A673 (cell line): Measurements from ENCODE around the gene MFSD6. TPM values are rescaled to one million over a fixed set of nuclear protein-coding genes. Genes with fewer than 3 reads are reported as not detected.

Source experiments
- BruUV-seq: library from RNA; stranded (reverse); fragments of 400-500 nt; replicated peaks from 2 replicates; lab custom pipeline; 2021; lab: Mats Ljungman, UMichigan
- CTCF ChIA-PET: fragments of 300-600 bp; sonication (Branson Sonifier 250); formaldehyde crosslinking; loops from one replicate; lab custom pipeline; 2022; ENCODE audit warnings: antibody characterized with exemption; lab: Charles Lee
- POLR2A ChIA-PET: fragments of 300-600 bp; sonication (Branson Sonifier 250); formaldehyde crosslinking; loops from one replicate; lab custom pipeline; 2022; ENCODE audit warnings: antibody characterized with exemption; ENCODE audit not compliant: low non-redundant PET; lab: Charles Lee
- DNase-seq: peaks from one replicate; pipeline ENCODE4 v3.0.0-alpha.2; 2015; ENCODE audit warnings: low spot score
- H3K27ac ChIP-seq: fragments of 200-600 bp; sonication (generic); 2 replicates; pipeline ENCODE4 v1.5.1; 2016; ENCODE audit warnings: mixed run types, low read depth, mild to moderate bottlenecking, mixed read lengths, antibody characterized with exemption, low read length; ENCODE audit not compliant: poor library complexity, severe bottlenecking
- H3K27me3 ChIP-seq: fragments of 200-600 bp; sonication (generic); replicated peaks from 2 replicates; pipeline ENCODE4 v1.6.1; 2017; ENCODE audit warnings: mixed run types, low read depth, mild to moderate bottlenecking, mixed read lengths, antibody characterized with exemption, low read length; ENCODE audit not compliant: insufficient read depth, poor library complexity
- H3K36me3 ChIP-seq: fragments of 200-600 bp; sonication (generic); 2 replicates; pipeline ENCODE4 v1.6.1; 2016; ENCODE audit warnings: mixed run types, mild to moderate bottlenecking, mixed read lengths, antibody characterized with exemption, low read length; ENCODE audit not compliant: insufficient read depth, poor library complexity, severe bottlenecking
- H3K4me1 ChIP-seq: fragments of 200-600 bp; sonication (generic); 2 replicates; pipeline ENCODE4 v1.6.1; 2017; ENCODE audit warnings: mixed run types, mild to moderate bottlenecking, mixed read lengths, antibody characterized with exemption, low read length; ENCODE audit not compliant: insufficient read depth, poor library complexity, severe bottlenecking
- H3K4me3 ChIP-seq: fragments of 200-600 bp; sonication (generic); 2 replicates; pipeline ENCODE4 v1.5.1; 2016; ENCODE audit warnings: low read depth, mixed run types, mild to moderate bottlenecking, mixed read lengths, low read length; ENCODE audit not compliant: poor library complexity, severe bottlenecking
- H3K9me3 ChIP-seq: fragments of 200-600 bp; sonication (generic); 2 replicates; pipeline ENCODE4 v1.6.1; 2016; ENCODE audit warnings: mixed run types, low read depth, mild to moderate bottlenecking, mixed read lengths, antibody characterized with exemption, low read length; ENCODE audit not compliant: poor library complexity, severe bottlenecking
- EZH2 ChIP-seq: fragments of 200-600 bp; sonication (generic); IDR thresholded peaks from 2 replicates; pipeline ENCODE4 v1.6.1; 2017; ENCODE audit warnings: borderline replicate concordance, low read depth, mild to moderate bottlenecking, mixed read lengths, antibody characterized with exemption, low read length; ENCODE audit not compliant: poor library complexity, severe bottlenecking
- intact Hi-C: fragments of 100-400 bp; cut with micrococcal nuclease; formaldehyde crosslinking; loops from one replicate; pipeline ENCODE4 v1.10.0; 2022; ENCODE audit not compliant: unreplicated experiment
- total RNA-seq: library from RNA; stranded (reverse); gene quantifications from 2 replicates; pipeline ENCODE4 v1.2.3, GENCODE V29; 2021
- TF ChIP-seq, protein P1 (sequence below): fragments of 300-800, 200-600 bp; sonication (generic); conservative IDR thresholded peaks from 2 replicates; pipeline ENCODE4 v1.5.1; 2017; ENCODE audit warnings: low read depth, mild to moderate bottlenecking, antibody characterized with exemption, low read length, moderate library complexity, mixed read lengths

The MFSD6 gene
- total RNA-seq, 1 experiment from 2014 or later: 8.4 TPM

- Histone ChIP-seq H3K27me3 (no peaks in the 10 kb centered on the region), H3K9me3 (no peaks in the 10 kb centered on the region), H3K4me1 (no peaks in the 10 kb centered on the region), H3K4me3 (no peak overlapping the region), H3K27ac (no peak overlapping the region), H3K36me3 (no peaks in the 10 kb centered on the region)
- intact Hi-C loops: loop anchor here (10.0 kb wide), 1 partner anchor 426 kb away; no protein-coding TSS in a partner anchor
- CTCF ChIA-PET: no interaction called here
- POLR2A ChIA-PET: no interaction called here
- TF ChIP-seq, protein P1, sequence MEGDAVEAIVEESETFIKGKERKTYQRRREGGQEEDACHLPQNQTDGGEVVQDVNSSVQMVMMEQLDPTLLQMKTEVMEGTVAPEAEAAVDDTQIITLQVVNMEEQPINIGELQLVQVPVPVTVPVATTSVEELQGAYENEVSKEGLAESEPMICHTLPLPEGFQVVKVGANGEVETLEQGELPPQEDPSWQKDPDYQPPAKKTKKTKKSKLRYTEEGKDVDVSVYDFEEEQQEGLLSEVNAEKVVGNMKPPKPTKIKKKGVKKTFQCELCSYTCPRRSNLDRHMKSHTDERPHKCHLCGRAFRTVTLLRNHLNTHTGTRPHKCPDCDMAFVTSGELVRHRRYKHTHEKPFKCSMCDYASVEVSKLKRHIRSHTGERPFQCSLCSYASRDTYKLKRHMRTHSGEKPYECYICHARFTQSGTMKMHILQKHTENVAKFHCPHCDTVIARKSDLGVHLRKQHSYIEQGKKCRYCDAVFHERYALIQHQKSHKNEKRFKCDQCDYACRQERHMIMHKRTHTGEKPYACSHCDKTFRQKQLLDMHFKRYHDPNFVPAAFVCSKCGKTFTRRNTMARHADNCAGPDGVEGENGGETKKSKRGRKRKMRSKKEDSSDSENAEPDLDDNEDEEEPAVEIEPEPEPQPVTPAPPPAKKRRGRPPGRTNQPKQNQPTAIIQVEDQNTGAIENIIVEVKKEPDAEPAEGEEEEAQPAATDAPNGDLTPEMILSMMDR: no peak
- TF ChIP-seq EZH2: no peak
- DNase-seq: no peak
- no TSS peak for BruUV-seq
Observed at GRCh38 chr2:190378880-190379237, 29.3 kb upstream of the MFSD6 start.

- POLR2A ChIA-PET: no interaction called here
- CTCF ChIA-PET: no interaction called here
- no peak for DNase-seq
- no peaks in the 10 kb centered on the region for H3K9me3 ChIP-seq
- no peak overlapping the region for H3K27ac ChIP-seq
- no peaks in the 10 kb centered on the region for H3K4me1 ChIP-seq
- BruUV-seq: no TSS peak
- H3K36me3 ChIP-seq: no peaks in the 10 kb centered on the region
- TF ChIP-seq, protein P1: no peak
- TF ChIP-seq EZH2: no peak
- H3K27me3 ChIP-seq: no peaks in the 10 kb centered on the region
- H3K4me3 ChIP-seq: no peak overlapping the region
- intact Hi-C loops: loop anchor here (10.0 kb wide), 1 partner anchor 425 kb away; no protein-coding TSS in a partner anchor
Observed at GRCh38 chr2:190379249-190379964, 28.7 kb upstream of the MFSD6 start.

DNA sequence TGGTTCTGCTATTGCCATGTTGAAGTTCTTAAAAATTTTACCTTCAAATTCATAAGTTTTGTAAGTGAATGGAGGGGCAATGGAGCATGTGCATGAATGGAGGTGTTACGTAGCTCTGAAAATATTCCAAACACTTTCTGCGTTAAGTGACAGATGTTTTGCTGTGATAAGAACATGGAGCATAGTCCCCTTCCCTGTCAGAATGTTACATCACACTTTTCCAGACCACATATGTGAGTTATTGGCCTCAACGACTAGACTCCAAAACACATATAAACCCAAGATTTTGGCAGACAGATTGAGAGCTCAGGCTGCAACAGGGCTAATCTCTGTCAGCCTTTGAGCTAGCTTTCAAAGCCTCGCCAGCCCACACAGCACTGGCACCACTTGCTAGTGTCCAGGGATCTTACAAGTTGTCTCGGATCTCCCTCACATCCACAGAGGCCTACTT lies 27.2 kb upstream of the MFSD6 start:
- ChIA-PET POLR2A (no interaction called here), CTCF (no interaction called here)
- Histone ChIP-seq H3K27ac (no peak overlapping the region), H3K4me3 (no peak overlapping the region), H3K27me3 (no peaks in the 10 kb centered on the region), H3K4me1 (no peaks in the 10 kb centered on the region), H3K36me3 (no peaks in the 10 kb centered on the region), H3K9me3 (no peaks in the 10 kb centered on the region)
- no peak for TF ChIP-seq EZH2
- TF ChIP-seq, protein P1: no peak
- no peak for DNase-seq
- intact Hi-C loops: no loop called here
- no TSS peak for BruUV-seq
